SHP77 (cell line): Measurements from ENCODE around the gene PLK1.
"Not testable (repeated sequence)": the region's sequence is repeated elsewhere in the genome, so short reads cannot be mapped to it uniquely, and the experiment has no call there.

Experiments used
- DNase-seq, 2 experiments: peaks; one replicate each; lab custom pipeline; 2025; lab: John Stamatoyannopoulos, UW

PLK1 gene

GRCh38 chr16:23678430-23679273 is at the start of gene PLK1:
PLK1 (plus strand) TSS chr16:23678889; CDS start chr16:23678933, 44 bp downstream.
- peak; percentile 67 to 75 for DNase-seq

DNA sequence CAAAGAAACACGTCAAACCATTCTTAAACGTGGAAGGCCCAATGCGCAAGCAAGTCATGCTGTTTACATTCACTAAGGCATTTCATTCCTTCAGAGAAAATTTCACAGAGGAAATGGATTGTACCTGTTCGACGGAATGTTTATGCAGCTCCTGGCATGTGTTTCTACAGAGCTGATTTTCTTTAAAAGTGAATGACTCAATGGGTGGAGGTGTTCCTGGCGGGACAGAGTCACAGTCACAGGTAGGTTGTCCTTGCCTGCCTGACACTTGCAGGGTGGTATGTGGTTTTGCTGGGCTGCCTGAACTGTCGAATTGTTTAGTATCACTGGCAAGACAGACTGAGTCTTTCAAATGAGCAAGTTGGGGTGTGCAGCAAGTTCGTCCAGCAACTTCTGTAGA is 49.2 kb upstream of the PLK1 start:
- DNase-seq: no peak

DNA sequence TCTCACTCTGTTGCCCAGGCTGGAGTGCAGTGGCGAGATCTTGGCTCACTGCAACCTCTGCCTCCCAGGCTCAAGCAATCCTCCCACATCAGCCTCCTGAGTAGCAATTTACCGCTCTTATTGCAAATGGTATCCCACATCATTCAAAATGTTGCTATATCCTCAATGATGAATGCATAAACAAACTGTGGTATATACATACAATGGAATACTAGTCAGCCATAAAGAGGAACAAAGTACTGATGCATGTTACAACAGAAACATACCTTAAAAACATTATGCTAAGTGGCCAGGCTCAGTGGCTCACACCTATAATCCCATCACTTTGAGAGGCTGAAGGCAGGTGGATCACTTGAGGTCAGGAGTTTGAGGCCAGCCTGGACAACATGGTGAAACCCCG is 46.8 kb upstream of the PLK1 start:
- not testable (repeated sequence) for DNase-seq

DNA sequence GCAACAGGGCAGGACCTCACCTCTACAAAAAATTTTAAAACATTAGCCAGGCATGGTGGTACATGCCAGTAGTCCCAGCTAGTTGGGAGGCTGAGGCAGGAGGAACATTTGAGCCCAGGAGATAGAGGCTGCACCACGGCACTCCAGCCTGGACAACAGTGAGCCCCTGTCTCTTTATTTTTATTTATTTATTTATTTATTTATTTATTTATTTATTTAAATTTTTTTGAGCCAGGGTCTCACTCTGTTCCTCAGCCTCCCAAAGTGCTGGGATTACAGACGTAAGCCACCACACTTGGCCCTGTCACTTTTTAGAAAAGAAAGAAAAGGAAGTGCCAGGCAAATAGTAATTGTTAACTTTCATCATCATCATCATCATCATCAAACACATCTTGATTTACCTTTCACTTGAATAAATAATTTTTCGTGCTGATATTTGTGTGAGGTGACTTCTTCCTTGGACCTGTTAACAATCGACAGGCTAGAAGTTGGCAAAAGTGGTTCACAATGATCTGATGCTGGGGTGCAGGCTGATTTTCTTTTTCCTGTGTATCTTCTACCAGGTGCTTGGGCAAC is 44.1 kb upstream of the PLK1 start:
- no peak for DNase-seq

- no peak for DNase-seq
Observed at GRCh38 chr16:23635958-23636357, 42.7 kb upstream of the PLK1 start.

- DNase-seq: no peak
Observed at GRCh38 chr16:23640615-23640930, 38.1 kb upstream of the PLK1 start.

GRCh38 chr16:23640931-23641765 is 37.5 kb upstream of the PLK1 start, which contains the start of the genes DCTN5 and PALB2:
DCTN5 (plus strand) TSS chr16:23641466; CDS start chr16:23641543, 77 bp downstream.
PALB2 (minus strand) TSS chr16:23641310; CDS start chr16:23641157, 153 bp downstream.
- DNase-seq: peak; percentile 72 to 81

DNA sequence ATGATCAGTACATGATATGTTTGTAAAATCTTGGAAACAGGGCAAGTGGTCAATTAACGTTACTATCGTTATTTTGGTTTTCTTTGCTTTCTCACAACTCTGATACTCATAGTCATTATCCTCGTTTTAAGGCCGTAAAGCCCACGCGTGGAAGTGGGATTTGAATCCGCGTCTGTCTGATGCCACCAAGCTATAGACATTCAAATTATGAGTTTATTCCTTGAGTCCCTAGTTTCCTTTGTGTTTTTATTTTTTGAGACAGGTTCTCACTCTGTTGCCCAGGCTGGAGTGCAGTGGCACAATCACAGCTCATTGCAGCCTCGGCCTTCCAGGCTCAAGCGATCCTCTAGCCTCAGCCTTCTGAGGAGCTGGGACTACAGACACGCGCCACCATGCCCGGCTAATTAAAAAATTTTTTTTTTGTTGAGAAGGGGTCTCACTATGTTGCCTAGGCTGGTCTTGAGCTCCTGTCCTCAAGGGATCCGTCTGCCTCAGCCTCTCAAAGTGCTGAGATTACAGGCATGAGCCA is 36.4 kb upstream of the PLK1 start:
- DNase-seq: no peak

DNA sequence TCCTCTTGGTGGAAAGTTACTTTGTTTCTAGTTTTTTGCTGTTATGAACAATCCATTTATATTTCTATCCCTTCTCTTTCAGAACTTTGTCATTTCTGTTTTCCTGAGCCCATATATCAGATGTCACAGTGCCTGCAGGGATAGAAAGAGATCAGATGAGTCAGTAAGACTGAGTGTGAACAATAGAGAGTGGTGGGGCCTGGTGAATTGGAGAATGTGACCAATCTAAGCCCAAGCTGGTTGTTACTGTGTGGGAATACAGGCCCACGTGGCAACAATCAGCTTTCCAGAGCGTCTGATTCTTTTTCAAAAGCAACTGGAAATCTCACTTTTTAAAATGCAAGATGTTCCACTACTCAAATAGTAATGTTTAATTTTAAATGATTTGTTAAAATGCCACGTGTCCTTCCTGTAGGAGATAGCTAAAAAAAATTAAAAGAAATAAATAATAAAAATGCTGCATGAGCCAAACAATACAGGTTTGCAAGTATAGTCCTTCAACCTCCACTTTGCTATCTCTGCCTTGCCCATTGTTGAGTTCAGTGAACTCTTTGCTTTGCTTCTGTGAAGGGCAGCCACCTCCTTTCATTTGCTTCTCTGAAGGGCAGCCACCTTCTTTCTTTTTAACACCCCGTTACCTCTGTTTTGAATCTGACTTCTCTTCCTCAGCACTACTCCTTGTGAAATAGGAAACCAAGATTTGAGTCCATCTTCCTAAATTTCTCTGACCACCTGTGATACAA is 27.8 kb upstream of the PLK1 start:
- DNase-seq: no peak

- no peak for DNase-seq
Observed at GRCh38 chr16:23651943-23652468, 26.7 kb upstream of the PLK1 start.

DNA sequence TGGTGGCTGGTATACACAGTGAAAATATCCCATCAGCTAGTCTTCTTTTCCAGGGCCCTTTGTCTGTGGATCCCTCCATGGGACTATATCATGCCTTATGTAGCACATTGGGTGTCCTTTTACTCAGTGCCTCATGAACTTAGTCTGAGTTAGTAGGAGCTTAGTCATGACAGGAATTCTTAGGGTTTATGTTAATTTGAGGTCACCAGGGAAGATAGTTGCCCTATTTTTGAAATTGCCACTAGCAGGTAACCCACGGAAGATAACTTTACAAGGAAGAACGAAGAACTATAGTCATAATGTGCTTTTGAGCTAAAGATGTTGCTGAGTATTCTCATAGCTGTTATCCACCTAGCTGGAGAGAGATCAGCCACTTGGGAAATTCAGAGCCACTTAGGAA is 14.8 kb upstream of the PLK1 start:
- no peak for DNase-seq

DNA sequence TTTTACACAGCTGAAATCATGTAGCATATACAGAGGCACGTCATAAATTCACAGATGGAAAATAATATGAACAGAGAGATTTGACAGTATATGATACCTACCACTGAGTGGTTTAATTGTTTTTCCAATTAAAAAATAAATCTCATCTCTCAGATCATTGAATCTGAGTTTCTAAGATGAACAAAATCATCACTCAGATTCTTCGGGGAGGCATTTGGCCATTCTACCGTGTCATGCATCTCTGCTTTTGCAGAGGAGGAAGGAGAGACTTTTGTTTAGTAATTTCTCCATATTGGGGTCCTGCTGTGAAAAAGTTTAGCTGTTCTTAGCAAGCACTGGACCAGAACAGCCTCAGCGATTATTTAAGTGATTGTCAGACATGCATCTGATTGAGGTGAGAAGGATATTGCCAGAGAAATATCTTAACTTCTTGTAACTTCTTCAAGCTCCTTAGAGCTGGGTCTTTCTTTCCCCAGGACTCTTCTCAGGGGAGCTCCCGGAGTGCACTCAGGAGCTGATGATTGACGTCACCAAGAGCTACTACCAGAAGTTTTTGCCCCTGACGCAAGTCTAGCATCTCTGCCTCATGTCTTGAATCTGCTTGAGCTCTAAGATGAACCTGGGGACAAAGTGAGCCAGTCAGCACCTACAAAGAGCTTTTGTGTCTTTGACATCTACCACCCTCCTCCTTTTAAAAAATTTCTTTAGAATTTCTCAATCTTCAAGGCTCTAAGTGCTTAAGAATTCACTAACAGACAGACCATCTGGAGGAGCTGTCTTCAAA is 11.9 kb upstream of the PLK1 start:
- no peak for DNase-seq

- DNase-seq: no peak
Observed at GRCh38 chr16:23667355-23667659, 11.4 kb upstream of the PLK1 start.

- no peak for DNase-seq
Observed at GRCh38 chr16:23668225-23668624, 10.5 kb upstream of the PLK1 start.

DNA sequence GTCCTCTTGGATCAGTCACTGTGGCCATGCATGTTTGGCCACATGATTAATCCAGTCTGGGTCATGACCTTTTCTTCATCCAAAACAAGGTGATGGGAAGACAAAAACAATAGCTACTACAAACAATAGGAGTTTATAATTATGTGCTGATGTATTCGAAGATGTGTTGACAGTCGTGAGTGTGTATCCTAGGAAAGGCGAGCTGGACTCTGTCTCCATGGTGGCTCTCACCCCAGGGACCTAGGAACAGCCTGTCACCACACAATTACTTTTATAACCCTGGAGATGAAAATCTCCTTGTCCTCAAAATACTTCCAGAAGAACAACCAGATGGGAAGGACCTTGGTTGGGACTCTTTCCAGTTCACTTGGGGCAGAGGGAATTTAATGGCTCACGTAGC is 9.8 kb upstream of the PLK1 start:
- DNase-seq: no peak

DNA sequence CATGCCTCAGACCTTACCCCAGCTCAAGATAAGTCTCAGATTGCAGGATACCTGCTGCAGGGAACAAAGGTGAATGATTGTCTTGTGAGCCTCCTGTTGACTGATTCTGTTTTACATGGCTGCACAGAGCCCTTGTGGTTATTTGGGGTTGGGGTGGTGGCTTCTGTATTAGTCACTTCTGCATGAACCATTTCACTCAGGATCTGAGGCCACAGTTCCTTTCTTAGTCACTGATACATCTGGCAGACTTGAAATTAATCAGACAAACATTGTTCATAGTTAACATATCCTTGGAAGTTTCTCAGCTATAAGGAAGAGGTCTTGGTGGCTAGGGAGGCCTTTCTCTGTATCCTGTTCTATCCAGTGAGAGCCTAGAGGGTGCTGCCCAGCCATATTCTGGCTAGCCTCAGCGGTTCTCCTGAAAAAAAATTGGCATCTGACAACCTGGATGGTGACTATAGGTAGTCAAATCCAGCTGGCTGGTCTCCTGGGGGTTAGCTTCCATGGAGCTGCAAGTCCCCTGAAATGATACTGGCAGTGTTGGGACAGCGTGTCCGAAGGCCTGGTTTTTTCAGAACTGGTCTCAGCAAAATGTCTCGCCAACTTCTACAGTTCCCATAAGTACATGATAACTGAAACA is 8.4 kb upstream of the PLK1 start:
- no peak for DNase-seq

DNA sequence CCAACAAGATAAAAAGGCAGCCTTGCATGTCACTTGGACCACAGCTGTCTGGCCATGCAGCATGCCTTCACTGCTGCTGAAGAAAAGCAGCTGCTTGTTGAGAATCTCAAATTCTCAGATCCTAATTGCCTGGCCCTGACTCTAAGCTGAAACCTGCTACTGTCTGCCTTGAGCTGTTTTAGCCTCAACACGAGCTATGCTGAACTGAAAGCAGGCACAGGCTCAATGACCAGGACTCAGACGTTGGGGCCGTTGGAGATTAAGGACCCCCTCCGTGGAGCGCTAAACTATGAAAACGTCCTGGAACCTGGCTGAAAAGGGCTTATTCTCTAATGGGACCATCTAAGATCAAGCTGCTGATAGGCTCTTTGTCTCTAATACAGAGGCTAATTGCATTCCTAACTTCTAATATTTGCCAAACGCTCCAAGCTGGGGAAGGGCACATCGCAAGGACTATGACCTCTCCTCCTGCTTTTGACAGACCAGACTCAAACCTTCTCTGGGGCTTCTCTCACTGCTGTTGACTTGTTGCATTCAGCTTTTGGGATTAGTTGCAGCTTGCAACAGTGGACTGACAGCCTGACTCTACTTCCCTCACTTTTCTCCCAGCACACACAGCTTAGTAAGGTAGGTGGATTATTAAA is 4.6 kb upstream of the PLK1 start:
- no peak for DNase-seq

DNA sequence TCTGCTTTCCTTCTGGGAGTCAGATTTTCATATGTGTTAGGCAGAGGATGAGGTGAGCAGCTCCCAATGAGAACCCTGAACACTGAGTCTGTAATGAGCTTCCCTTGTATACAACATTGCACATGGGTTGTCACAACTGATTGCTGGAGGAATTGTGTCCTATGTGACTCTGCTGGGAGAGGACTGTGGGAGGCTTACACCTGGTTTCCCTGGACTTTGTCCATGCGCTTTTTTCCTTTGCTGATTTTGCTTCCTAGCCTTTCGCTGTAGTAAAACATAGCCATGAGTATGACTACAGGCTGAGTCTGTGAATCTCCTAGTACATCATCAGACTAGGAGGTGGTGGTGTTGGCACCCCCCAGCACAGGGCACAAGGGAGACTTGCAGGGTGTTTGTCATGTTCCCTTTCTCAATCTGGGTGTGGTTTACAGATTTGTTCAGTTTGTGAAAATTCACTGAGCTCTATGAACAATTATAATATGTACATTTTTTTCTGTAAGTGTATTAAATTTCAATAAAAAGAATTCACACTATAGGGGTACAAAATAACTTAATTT is 1.7 kb upstream of the PLK1 start:
- no peak for DNase-seq

DNA sequence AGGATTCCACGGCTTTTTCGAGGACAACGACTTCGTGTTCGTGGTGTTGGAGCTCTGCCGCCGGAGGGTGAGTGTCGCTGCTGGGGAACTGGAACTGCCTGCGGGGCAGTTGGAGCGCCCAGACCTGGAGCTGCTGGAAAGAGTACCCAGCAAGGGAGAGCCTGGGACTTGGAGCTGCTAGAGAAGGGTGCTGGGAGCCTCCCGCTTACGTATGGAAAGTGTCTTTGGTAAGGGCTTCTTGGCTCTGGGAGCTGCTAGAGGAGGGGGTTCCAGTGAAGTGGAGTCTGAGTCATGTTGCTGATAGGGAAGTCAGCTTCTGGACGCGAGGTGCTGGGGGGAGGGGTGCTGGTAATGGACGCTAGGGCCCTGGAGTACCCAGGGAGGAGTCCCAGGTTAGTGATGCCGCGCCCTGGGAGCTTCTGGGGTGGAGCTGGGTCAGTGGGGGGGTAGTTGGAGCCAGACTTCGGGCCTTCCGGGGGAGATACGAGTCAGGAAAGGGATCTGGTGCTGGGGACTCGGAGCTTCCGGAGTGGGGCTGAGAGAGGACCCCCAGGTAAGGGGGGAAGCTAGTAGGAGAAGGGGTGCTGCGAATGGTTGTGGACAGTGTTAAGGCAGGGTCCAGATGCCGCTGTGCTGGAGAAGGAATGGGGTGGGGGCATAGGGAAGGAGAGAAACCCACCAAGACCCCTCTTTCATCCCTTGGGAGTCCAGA is 741 bp downstream of the PLK1 start:
- DNase-seq: no peak
